Lung (tissue), 12 donors: ENCODE results near the gene CFAP43. TPM values are rescaled to one million over a fixed set of nuclear protein-coding genes. Genes with fewer than 3 reads are reported as not detected.

Source experiments
- ATAC-seq: fragments of 200-7000 bp; cut with Tn5 transposase; one replicate; pipeline ENCODE4 v1.9.1; 2020; ENCODE audit warnings: moderate number of reproducible peaks; ENCODE audit not compliant: insufficient read depth, low FRiP score
- DNase-seq, 3 donors: peaks; one replicate each; pipeline ENCODE4 v3.0.0-alpha.2; 2013 to 2017
- H3K27ac ChIP-seq, 2 donors: one replicate each; pipeline ENCODE4 v1.5.1; 2013; ENCODE audit warnings: mild to moderate bottlenecking in 2 of 2, moderate library complexity in 2 of 2, control low read depth in 1 of 2, inconsistent platforms in 1 of 2, low read depth in 1 of 2, low read length in 1 of 2
- H3K27me3 ChIP-seq, 3 donors: one replicate each; pipeline ENCODE4 v1.5.1; 2013; ENCODE audit warnings: low read length in 2 of 3; ENCODE audit not compliant: control insufficient read depth in 3 of 3, insufficient read depth in 3 of 3
- H3K36me3 ChIP-seq, 4 donors: one replicate each; pipeline ENCODE4 v1.5.1; 2013; ENCODE audit warnings: low read length in 4 of 4, mild to moderate bottlenecking in 1 of 4, moderate library complexity in 1 of 4; ENCODE audit not compliant: control insufficient read depth in 4 of 4, insufficient read depth in 4 of 4
- H3K4me1 ChIP-seq, 5 donors: one replicate each; pipeline ENCODE4 v1.5.1; 2013; ENCODE audit warnings: low read length in 5 of 5, mild to moderate bottlenecking in 2 of 5, moderate library complexity in 1 of 5; ENCODE audit not compliant: control insufficient read depth in 5 of 5, insufficient read depth in 5 of 5
- H3K4me3 ChIP-seq: one replicate; pipeline ENCODE4 v1.5.1; 2013; ENCODE audit warnings: mild to moderate bottlenecking, control low read depth, moderate library complexity
- H3K9ac ChIP-seq, 2 donors: one replicate each; pipeline ENCODE4 v1.5.1; 2013; ENCODE audit warnings: low read length in 2 of 2, control low read depth in 1 of 2; ENCODE audit not compliant: insufficient read depth in 1 of 2
- H3K9me3 ChIP-seq, 4 donors: one replicate each; pipeline ENCODE4 v1.5.1; 2013; ENCODE audit warnings: low read length in 3 of 4, mild to moderate bottlenecking in 1 of 4, moderate library complexity in 1 of 4; ENCODE audit not compliant: control insufficient read depth in 4 of 4, insufficient read depth in 3 of 4
- CTCF ChIP-seq: IDR thresholded peaks from 2 replicates; pipeline ENCODE4 v1.5.1; 2012; ENCODE audit warnings: mild to moderate bottlenecking; ENCODE audit errors: control extremely low read depth, extremely low read depth
- WGBS, 2 donors: extraction: QIAGEN DNeasy Blood & Tissue Kit; methylation state at CpG; one replicate each; pipeline ENCODE4 v1.1.7; 2013; 5-methylcytosine and 5-hydroxymethylcytosine counted together
- polyA plus RNA-seq, 2 donors: library from polyadenylated mRNA; stranded (reverse); fragments of 200-250 nt; gene quantifications; one replicate each; pipeline ENCODE4 v1.2.1, GENCODE V29; 2013
- total RNA-seq, 2 donors: library from RNA; depleted of rRNA in 1 of 2; stranded (reverse); fragments of >200 nt in 1 of 2; gene quantifications; one replicate each; pipeline ENCODE4 v1.2.1, GENCODE V29; 2014 to 2021
- donor health status: control.
- donor health status: control.
- donor health status: Bipolar disorder and iron deficiency.
- donor health status: healthy.
- donor health status: DM: yes; HTN: yes; CAD: no.

CFAP43 gene
- total and polyA plus RNA-seq, 4 donors: 8.4 to 71.6 (median 20.1) TPM

- Histone ChIP-seq H3K27me3 (no peaks in the 10 kb centered on the region), H3K4me1 (peaks cover 0 to 30% (median under 1%) of the 10 kb centered on the region in 5 donors), H3K4me3 (no peak overlapping the region), H3K27ac (peak overlapping the region in 1 of 2 donors; percentile 80), H3K36me3 (peaks cover 19 to 61% (median 29%) of the 10 kb centered on the region in 4 donors), H3K9ac (no peak overlapping the region), H3K9me3 (no peaks in the 10 kb centered on the region)
- TF ChIP-seq CTCF: no peak
- no peak for DNase-seq
- WGBS, 2 donors: 88 to 89% methylated on average over 5 of the region's 5 CpGs
- ATAC-seq: no peak
Measured at GRCh38 chr10:104262055-104262454, 29.9 kb upstream of the CFAP43 start.

GRCh38 chr10:104260775-104261115, 28.6 kb upstream of the CFAP43 start:
- H3K27ac ChIP-seq: peak overlapping the region in 1 of 2 donors; percentile 80
- WGBS, 2 donors: 20 to 22% methylated on average over 3 of the region's 3 CpGs
- H3K9ac ChIP-seq: no peak overlapping the region
- H3K36me3 ChIP-seq: peaks cover 19 to 51% (median 24%) of the 10 kb centered on the region in 4 donors
- H3K9me3 ChIP-seq: no peaks in the 10 kb centered on the region
- H3K27me3 ChIP-seq: no peaks in the 10 kb centered on the region
- no peak for ATAC-seq
- H3K4me1 ChIP-seq: peaks cover 0 to 36% (median 10%) of the 10 kb centered on the region in 5 donors
- no peak for DNase-seq
- no peak overlapping the region for H3K4me3 ChIP-seq
- no peak for TF ChIP-seq CTCF

- Histone ChIP-seq H3K4me1 (peaks cover 0 to 36% (median 11%) of the 10 kb centered on the region in 5 donors), H3K27me3 (no peaks in the 10 kb centered on the region), H3K27ac (peak overlapping the region; percentile 80 to 82), H3K9me3 (no peaks in the 10 kb centered on the region), H3K4me3 (no peak overlapping the region), H3K9ac (no peak overlapping the region), H3K36me3 (peaks cover 18 to 48% (median 21%) of the 10 kb centered on the region in 4 donors)
- DNase-seq (no peak), ATAC-seq (no peak)
- 78 to 85% methylated on average over 6 of the region's 6 CpGs for WGBS, 2 donors
- TF ChIP-seq CTCF: no peak
Measured at GRCh38 chr10:104259999-104260774, 28.0 kb upstream of the CFAP43 start.
